ENCODE results near the gene ENO3. TPM values are rescaled to one million over a fixed set of nuclear protein-coding genes. Genes with fewer than 3 reads are reported as not detected.

The ENO3 gene
- total and polyA plus RNA-seq, 2 experiments from 2014 or later, result 1.2 to 4.1 TPM

GRCh38 chr17:4973256-4974114, 22.6 kb downstream of the ENO3 start:
- Histone ChIP-seq H3K27me3 (replicated peaks; ENCODE audit: insufficient read depth) (no peaks in the 10 kb centered on the region), H3K9ac (no peak overlapping the region), H3K4me3 (no peak overlapping the region), H3K27ac (no peak overlapping the region), H4K20me1 (ENCODE audit: insufficient read depth) (no peaks in the 10 kb centered on the region), H3F3A (ENCODE audit: insufficient read depth) (peaks cover 29% of the 10 kb centered on the region), H2AFZ (no peak overlapping the region), H3K79me2 (ENCODE audit: insufficient read depth) (no peaks in the 10 kb centered on the region), H3K9me3 (ENCODE audit: low read depth) (no peaks in the 10 kb centered on the region), H3K9me2 (ENCODE audit: insufficient read depth) (no peaks in the 10 kb centered on the region), H3K4me1 (ENCODE audit: insufficient read depth) (peaks cover 14% of the 10 kb centered on the region), H3K36me3 (ENCODE audit: low read depth) (peaks cover 21% of the 10 kb centered on the region), H3K4me2 (ENCODE audit: unreplicated experiment) (no peak overlapping the region)
- in situ Hi-C loops (cut with MboI), result no loop called here
- TF ChIP-seq EZH2phosphoT487 (IDR thresholded peaks at IDR 0.05; ENCODE audit: insufficient read depth, low read depth) (no peak), EZH2 (IDR thresholded peaks at IDR 0.05; ENCODE audit: insufficient read depth, poor library complexity, severe bottlenecking) (no peak)
- WGBS, 2 experiments (ENCODE audit: low coverage in 1 of 2, low lambda C conversion rate in 2 of 2, missing lambda C conversion rate in 2 of 2), result 90 to 94% methylated on average over 10 of the region's 10 CpGs
- no peak for DNase-seq

- Histone ChIP-seq H3K9ac (no peak overlapping the region), H3K9me2 (ENCODE audit: insufficient read depth) (no peaks in the 10 kb centered on the region), H2AFZ (no peak overlapping the region), H3K4me2 (ENCODE audit: unreplicated experiment) (no peak overlapping the region), H3K79me2 (ENCODE audit: insufficient read depth) (no peaks in the 10 kb centered on the region), H3K27ac (no peak overlapping the region), H3K36me3 (ENCODE audit: low read depth) (peaks cover 27% of the 10 kb centered on the region), H3K27me3 (replicated peaks; ENCODE audit: insufficient read depth) (no peaks in the 10 kb centered on the region), H4K20me1 (ENCODE audit: insufficient read depth) (no peaks in the 10 kb centered on the region), H3F3A (ENCODE audit: insufficient read depth) (peaks cover 22% of the 10 kb centered on the region), H3K4me1 (ENCODE audit: insufficient read depth) (peaks cover 7% of the 10 kb centered on the region), H3K4me3 (no peak overlapping the region), H3K9me3 (ENCODE audit: low read depth) (no peaks in the 10 kb centered on the region)
- TF ChIP-seq EZH2phosphoT487 (IDR thresholded peaks at IDR 0.05; ENCODE audit: insufficient read depth, low read depth) (no peak), EZH2 (IDR thresholded peaks at IDR 0.05; ENCODE audit: insufficient read depth, poor library complexity, severe bottlenecking) (no peak)
- 93 to 95% methylated on average over 9 of the region's 9 CpGs for WGBS, 2 experiments (ENCODE audit: low coverage in 1 of 2, low lambda C conversion rate in 2 of 2, missing lambda C conversion rate in 2 of 2)
- DNase-seq, result no peak
- in situ Hi-C loops (cut with MboI), result no loop called here
These were observed 23.3 kb downstream of the ENO3 start for GRCh38 chr17:4974115-4974670.

- Histone ChIP-seq H3K36me3 (ENCODE audit: low read depth) (peaks cover 35% of the 10 kb centered on the region), H3K4me1 (ENCODE audit: insufficient read depth) (no peaks in the 10 kb centered on the region; the same call in 1 of the 2 replicates), H3K9me2 (ENCODE audit: insufficient read depth) (no peaks in the 10 kb centered on the region), H3K27me3 (replicated peaks; ENCODE audit: insufficient read depth) (no peaks in the 10 kb centered on the region), H4K20me1 (ENCODE audit: insufficient read depth) (no peaks in the 10 kb centered on the region), H3K9me3 (ENCODE audit: low read depth) (no peaks in the 10 kb centered on the region), H3F3A (ENCODE audit: insufficient read depth) (no peaks in the 10 kb centered on the region), H3K4me2 (ENCODE audit: unreplicated experiment) (no peak overlapping the region), H3K79me2 (ENCODE audit: insufficient read depth) (no peaks in the 10 kb centered on the region), H3K9ac (no peak overlapping the region), H2AFZ (no peak overlapping the region), H3K4me3 (no peak overlapping the region), H3K27ac (no peak overlapping the region)
- no peak for DNase-seq
- in situ Hi-C loops (cut with MboI), result no loop called here
- no peak for TF ChIP-seq EZH2phosphoT487 (IDR thresholded peaks at IDR 0.05; ENCODE audit: insufficient read depth, low read depth)
- no peak for TF ChIP-seq EZH2 (IDR thresholded peaks at IDR 0.05; ENCODE audit: insufficient read depth, poor library complexity, severe bottlenecking)
These were observed 27.8 kb downstream of the ENO3 start for GRCh38 chr17:4978726-4979125.

GRCh38 chr17:4980644-4981216, 29.8 kb downstream of the ENO3 start:
- Histone ChIP-seq H3K4me2 (ENCODE audit: unreplicated experiment) (no peak overlapping the region), H3K79me2 (ENCODE audit: insufficient read depth) (peaks cover 7% of the 10 kb centered on the region; the same call in 1 of the 2 replicates), H3F3A (ENCODE audit: insufficient read depth) (no peaks in the 10 kb centered on the region; the same call in 1 of the 2 replicates), H3K9ac (no peak overlapping the region), H3K9me2 (ENCODE audit: insufficient read depth) (no peaks in the 10 kb centered on the region), H3K4me3 (no peak overlapping the region), H3K27ac (no peak overlapping the region), H4K20me1 (ENCODE audit: insufficient read depth) (no peaks in the 10 kb centered on the region), H3K9me3 (ENCODE audit: low read depth) (no peaks in the 10 kb centered on the region), H3K27me3 (replicated peaks; ENCODE audit: insufficient read depth) (no peaks in the 10 kb centered on the region), H3K4me1 (ENCODE audit: insufficient read depth) (no peaks in the 10 kb centered on the region; the same call in 1 of the 2 replicates), H2AFZ (no peak overlapping the region), H3K36me3 (ENCODE audit: low read depth) (peaks cover 35% of the 10 kb centered on the region)
- TF ChIP-seq EZH2 (IDR thresholded peaks at IDR 0.05; ENCODE audit: insufficient read depth, poor library complexity, severe bottlenecking) (no peak), EZH2phosphoT487 (IDR thresholded peaks at IDR 0.05; ENCODE audit: insufficient read depth, low read depth) (no peak)
- WGBS, 2 experiments (ENCODE audit: low coverage in 1 of 2, low lambda C conversion rate in 2 of 2, missing lambda C conversion rate in 2 of 2), result 48 to 50% methylated on average over 6 of the region's 6 CpGs
- in situ Hi-C loops (cut with MboI), result no loop called here
- peak; percentile 45 for DNase-seq

Measured in GM23248 (cell line).